Keratinocyte (primary cell): Measurements from ENCODE around the gene CTCFL.

ENCODE experiments used
- EZH2 ChIP-seq: IDR thresholded peaks from one replicate; pipeline ENCODE4 v1.6.1; 2012; ENCODE audit warnings: inconsistent platforms, mild to moderate bottlenecking, low read length, moderate library complexity
- TF ChIP-seq, protein P1 (sequence below), 3 experiments: IDR thresholded peaks in 1 of 3; conservative IDR thresholded peaks in 1 of 3; optimal IDR thresholded peaks in 1 of 3; 2 replicates in 2 of 3; 3 replicates in 1 of 3; pipeline versions ENCODE3 to v1.5.1; 2011; ENCODE audit warnings: low read length in 3 of 3, mild to moderate bottlenecking in 3 of 3, moderate library complexity in 2 of 3, control low read depth in 1 of 3, inconsistent platforms in 1 of 3; ENCODE audit not compliant: insufficient read depth in 2 of 3; ENCODE audit errors: extremely low read depth in 1 of 3

DNA sequence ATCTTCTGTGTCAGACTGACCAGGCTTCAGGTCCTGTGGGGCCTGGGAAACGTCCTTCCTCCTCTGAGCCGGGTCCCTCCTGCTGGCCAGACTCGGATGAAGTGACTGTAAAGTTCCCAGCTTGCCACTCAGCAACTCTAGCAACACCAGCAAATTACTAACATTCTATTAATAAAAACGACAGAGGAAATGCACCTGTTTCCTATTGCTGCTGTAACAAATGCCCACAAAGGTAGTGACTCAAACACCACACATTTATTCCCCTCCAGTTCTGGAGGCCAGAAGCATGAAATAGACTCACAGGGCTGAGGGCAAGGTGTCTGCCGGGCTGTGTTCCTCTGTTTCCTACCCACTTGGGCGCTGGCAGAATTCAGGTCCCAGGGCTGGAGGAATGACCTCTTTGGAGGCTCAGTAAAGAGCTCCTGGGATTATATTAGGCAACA is 48.8 kb downstream of the CTCFL start:
- TF ChIP-seq, protein P1, sequence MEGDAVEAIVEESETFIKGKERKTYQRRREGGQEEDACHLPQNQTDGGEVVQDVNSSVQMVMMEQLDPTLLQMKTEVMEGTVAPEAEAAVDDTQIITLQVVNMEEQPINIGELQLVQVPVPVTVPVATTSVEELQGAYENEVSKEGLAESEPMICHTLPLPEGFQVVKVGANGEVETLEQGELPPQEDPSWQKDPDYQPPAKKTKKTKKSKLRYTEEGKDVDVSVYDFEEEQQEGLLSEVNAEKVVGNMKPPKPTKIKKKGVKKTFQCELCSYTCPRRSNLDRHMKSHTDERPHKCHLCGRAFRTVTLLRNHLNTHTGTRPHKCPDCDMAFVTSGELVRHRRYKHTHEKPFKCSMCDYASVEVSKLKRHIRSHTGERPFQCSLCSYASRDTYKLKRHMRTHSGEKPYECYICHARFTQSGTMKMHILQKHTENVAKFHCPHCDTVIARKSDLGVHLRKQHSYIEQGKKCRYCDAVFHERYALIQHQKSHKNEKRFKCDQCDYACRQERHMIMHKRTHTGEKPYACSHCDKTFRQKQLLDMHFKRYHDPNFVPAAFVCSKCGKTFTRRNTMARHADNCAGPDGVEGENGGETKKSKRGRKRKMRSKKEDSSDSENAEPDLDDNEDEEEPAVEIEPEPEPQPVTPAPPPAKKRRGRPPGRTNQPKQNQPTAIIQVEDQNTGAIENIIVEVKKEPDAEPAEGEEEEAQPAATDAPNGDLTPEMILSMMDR (optimal IDR thresholded peaks at IDR 0.05 in 1 of 3, IDR thresholded peaks at IDR 0.05 in 1 of 3, conservative IDR thresholded peaks at IDR 0.05 in 1 of 3; ENCODE audit: extremely low read depth in 1 of 3, insufficient read depth in 2 of 3, low read length in 3 of 3): no peak
- TF ChIP-seq EZH2: no peak
